ENCODE data around the gene MXRA5. TPM values are rescaled to one million over a fixed set of nuclear protein-coding genes. Genes with fewer than 3 reads are reported as not detected.

MXRA5 gene
- total and polyA plus RNA-seq, 12 donors = 0.97 to 171 (median 14.0) TPM

GRCh38 chrX:3299636-3300035 lies 46.8 kb downstream of the MXRA5 start:
- H3K27ac ChIP-seq = no peak overlapping the region
- H3K4me1 ChIP-seq (replicated peaks in 1 of 2) = no peaks in the 10 kb centered on the region
- TF ChIP-seq POLR2A (IDR thresholded peaks at IDR 0.05) (no peak), CTCF (IDR thresholded peaks at IDR 0.05) (no peak)
- WGBS, 4 donors = 50 to 74% (median 59%) methylated on average over 1 of the region's 1 CpG
- no peak for DNase-seq
- H3K9me3 ChIP-seq (replicated peaks in 1 of 3) = no peaks in the 10 kb centered on the region
- no peaks in the 10 kb centered on the region for H3K27me3 ChIP-seq
- intact Hi-C loops (cut with DNase I) = no loop called here
- no peaks in the 10 kb centered on the region for H3K36me3 ChIP-seq (replicated peaks in 1 of 2)
- no peak overlapping the region for H3K4me3 ChIP-seq

GRCh38 chrX:3295731-3296130 lies 50.7 kb downstream of the MXRA5 start:
- no peak overlapping the region for H3K4me3 ChIP-seq

GRCh38 chrX:3293251-3293650 lies 53.2 kb downstream of the MXRA5 start:
- H3K4me1 ChIP-seq (replicated peaks in 1 of 2) = no peaks in the 10 kb centered on the region
- no peak for DNase-seq
- no peak overlapping the region for H3K27ac ChIP-seq
- H3K4me3 ChIP-seq = no peak overlapping the region
- no peaks in the 10 kb centered on the region for H3K36me3 ChIP-seq (replicated peaks in 1 of 2)
- no peaks in the 10 kb centered on the region for H3K9me3 ChIP-seq (replicated peaks in 1 of 3)
- H3K27me3 ChIP-seq = peaks cover 4% of the 10 kb centered on the region
- 56 to 69% (median 65%) methylated on average over 2 of the region's 2 CpGs for WGBS, 4 donors
- intact Hi-C loops (cut with DNase I) = no loop called here
- TF ChIP-seq CTCF (IDR thresholded peaks at IDR 0.05) (no peak), POLR2A (IDR thresholded peaks at IDR 0.05) (no peak)

More at GRCh38 chrX:3295731-3296130, 50.7 kb downstream of the MXRA5 start:
- peak in 2 of 7 donors; percentile 4 to 24 for DNase-seq
- no peaks in the 10 kb centered on the region for H3K4me1 ChIP-seq (replicated peaks in 1 of 2)
- H3K9me3 ChIP-seq (replicated peaks in 1 of 3) = no peaks in the 10 kb centered on the region
- intact Hi-C loops (cut with DNase I) = no loop called here
- TF ChIP-seq CTCF (IDR thresholded peaks at IDR 0.05) = no peak
- no peak for TF ChIP-seq POLR2A (IDR thresholded peaks at IDR 0.05)
- peaks cover 4% of the 10 kb centered on the region for H3K27me3 ChIP-seq
- H3K27ac ChIP-seq = no peak overlapping the region
- WGBS, 4 donors = 54 to 71% (median 56%) methylated on average over 1 to 5 of the region's 5 CpGs
- no peaks in the 10 kb centered on the region for H3K36me3 ChIP-seq (replicated peaks in 1 of 2)

GRCh38 chrX:3290561-3290960 lies 55.9 kb downstream of the MXRA5 start:
- Histone ChIP-seq H3K4me1 (replicated peaks in 1 of 2) (no peaks in the 10 kb centered on the region), H3K9me3 (replicated peaks in 1 of 3) (no peaks in the 10 kb centered on the region), H3K27me3 (peaks cover 17% of the 10 kb centered on the region), H3K4me3 (no peak overlapping the region), H3K27ac (no peak overlapping the region), H3K36me3 (replicated peaks in 1 of 2) (no peaks in the 10 kb centered on the region)
- no peak for TF ChIP-seq CTCF (IDR thresholded peaks at IDR 0.05)
- WGBS, 4 donors = 54 to 95% (median 74%) methylated on average over 1 of the region's 1 CpG
- DNase-seq = no peak
- intact Hi-C loops (cut with DNase I) = no loop called here

Data from adrenal gland (tissue), 12 donors.